ENCODE results near the gene SMIM23. TPM values are rescaled to one million over a fixed set of nuclear protein-coding genes. Genes with fewer than 3 reads are reported as not detected.

The SMIM23 gene
- polyA plus RNA-seq, 1 donor from 2014 or later: not detected

- peaks cover 1% of the 10 kb centered on the region for H3K27me3 Mint-ChIP-seq
- H3K9me3 Mint-ChIP-seq: peaks cover 0 to 2% (median 0%) of the 10 kb centered on the region in 3 donors
- no peaks in the 10 kb centered on the region for H3K36me3 Mint-ChIP-seq
- no peak overlapping the region for H3K27ac Mint-ChIP-seq
- H3K4me3 Mint-ChIP-seq: no peak overlapping the region
- no peaks in the 10 kb centered on the region for H3K4me1 Mint-ChIP-seq
These were observed 4.8 kb downstream of the SMIM23 start for GRCh38 chr5:171790408-171790807.

GRCh38 chr5:171794470-171794960 lies 8.9 kb downstream of the SMIM23 start:
- peaks cover 0 to 3% (median 0%) of the 10 kb centered on the region in 3 donors for H3K9me3 Mint-ChIP-seq
- no peak overlapping the region for H3K4me3 Mint-ChIP-seq
- no peak overlapping the region for H3K27ac Mint-ChIP-seq
- no peaks in the 10 kb centered on the region for H3K27me3 Mint-ChIP-seq
- H3K4me1 Mint-ChIP-seq: no peaks in the 10 kb centered on the region
- no peaks in the 10 kb centered on the region for H3K36me3 Mint-ChIP-seq

GRCh38 chr5:171795381-171795780 lies 9.8 kb downstream of the SMIM23 start:
- no peaks in the 10 kb centered on the region for H3K4me1 Mint-ChIP-seq
- H3K27me3 Mint-ChIP-seq: no peaks in the 10 kb centered on the region
- no peak overlapping the region for H3K4me3 Mint-ChIP-seq
- H3K9me3 Mint-ChIP-seq: peaks cover 0 to 3% (median 0%) of the 10 kb centered on the region in 3 donors
- H3K36me3 Mint-ChIP-seq: no peaks in the 10 kb centered on the region
- no peak overlapping the region for H3K27ac Mint-ChIP-seq

GRCh38 chr5:171796436-171796835 lies 10.8 kb downstream of the SMIM23 start:
- no peak overlapping the region for H3K4me3 Mint-ChIP-seq
- H3K9me3 Mint-ChIP-seq: peaks cover 0 to 3% (median 0%) of the 10 kb centered on the region in 3 donors
- no peaks in the 10 kb centered on the region for H3K27me3 Mint-ChIP-seq
- no peaks in the 10 kb centered on the region for H3K36me3 Mint-ChIP-seq
- no peaks in the 10 kb centered on the region for H3K4me1 Mint-ChIP-seq
- H3K27ac Mint-ChIP-seq: no peak overlapping the region

GRCh38 chr5:171797543-171797942 lies 11.9 kb downstream of the SMIM23 start:
- no peaks in the 10 kb centered on the region for H3K36me3 Mint-ChIP-seq
- no peak overlapping the region for H3K4me3 Mint-ChIP-seq
- peaks cover 1% of the 10 kb centered on the region for H3K27me3 Mint-ChIP-seq
- no peak overlapping the region for H3K27ac Mint-ChIP-seq
- H3K4me1 Mint-ChIP-seq: no peaks in the 10 kb centered on the region
- H3K9me3 Mint-ChIP-seq: peaks cover 0 to 2% (median 0%) of the 10 kb centered on the region in 3 donors

- no peaks in the 10 kb centered on the region for H3K36me3 Mint-ChIP-seq
- no peaks in the 10 kb centered on the region for H3K4me1 Mint-ChIP-seq
- peaks cover 2% of the 10 kb centered on the region for H3K27me3 Mint-ChIP-seq
- peaks cover 0 to 2% (median 0%) of the 10 kb centered on the region in 3 donors for H3K9me3 Mint-ChIP-seq
- H3K27ac Mint-ChIP-seq: no peak overlapping the region
- no peak overlapping the region for H3K4me3 Mint-ChIP-seq
These were observed 12.8 kb downstream of the SMIM23 start for GRCh38 chr5:171798418-171798817.

- H3K27ac Mint-ChIP-seq: no peak overlapping the region
- peaks cover 0 to 3% (median 0%) of the 10 kb centered on the region in 3 donors for H3K4me1 Mint-ChIP-seq
- H3K4me3 Mint-ChIP-seq: no peak overlapping the region
- H3K9me3 Mint-ChIP-seq: peaks cover 0 to 4% (median 0%) of the 10 kb centered on the region in 3 donors
- H3K27me3 Mint-ChIP-seq: peaks cover 15% of the 10 kb centered on the region
- no peaks in the 10 kb centered on the region for H3K36me3 Mint-ChIP-seq
These were observed 16.2 kb downstream of the SMIM23 start for GRCh38 chr5:171801839-171802238.

GRCh38 chr5:171805746-171806145 lies 20.1 kb downstream of the SMIM23 start:
- peaks cover 1% of the 10 kb centered on the region for H3K36me3 Mint-ChIP-seq
- no peak overlapping the region for H3K4me3 Mint-ChIP-seq
- no peak overlapping the region for H3K27ac Mint-ChIP-seq
- H3K4me1 Mint-ChIP-seq: peaks cover 0 to 4% (median 2%) of the 10 kb centered on the region in 3 donors
- H3K9me3 Mint-ChIP-seq: peaks cover 4 to 12% (median 8%) of the 10 kb centered on the region in 3 donors
- peaks cover 26% of the 10 kb centered on the region for H3K27me3 Mint-ChIP-seq

- H3K9me3 Mint-ChIP-seq: peaks cover 4 to 17% (median 8%) of the 10 kb centered on the region in 3 donors
- H3K27ac Mint-ChIP-seq: no peak overlapping the region
- H3K4me1 Mint-ChIP-seq: peaks cover 0 to 4% (median 2%) of the 10 kb centered on the region in 3 donors
- H3K27me3 Mint-ChIP-seq: peaks cover 28% of the 10 kb centered on the region
- no peak overlapping the region for H3K4me3 Mint-ChIP-seq
- peaks cover 2% of the 10 kb centered on the region for H3K36me3 Mint-ChIP-seq
These were observed 21.5 kb downstream of the SMIM23 start for GRCh38 chr5:171806976-171807747.

GRCh38 chr5:171808453-171808852 lies 22.8 kb downstream of the SMIM23 start:
- Mint-ChIP-seq H3K27ac (no peak overlapping the region), H3K9me3 (peaks cover 4 to 17% (median 11%) of the 10 kb centered on the region in 3 donors), H3K4me1 (peaks cover 0 to 4% (median 2%) of the 10 kb centered on the region in 3 donors), H3K4me3 (no peak overlapping the region), H3K27me3 (peaks cover 27% of the 10 kb centered on the region), H3K36me3 (peaks cover 2% of the 10 kb centered on the region)

GRCh38 chr5:171808951-171809350 lies 23.3 kb downstream of the SMIM23 start:
- Mint-ChIP-seq H3K4me3 (no peak overlapping the region), H3K27me3 (peaks cover 27% of the 10 kb centered on the region), H3K36me3 (peaks cover 2% of the 10 kb centered on the region), H3K4me1 (peaks cover 0 to 4% (median 2%) of the 10 kb centered on the region in 3 donors), H3K27ac (no peak overlapping the region), H3K9me3 (peaks cover 4 to 17% (median 11%) of the 10 kb centered on the region in 3 donors)

- H3K4me1 Mint-ChIP-seq: peaks cover 0 to 4% (median 2%) of the 10 kb centered on the region in 3 donors
- H3K27ac Mint-ChIP-seq: no peak overlapping the region
- H3K4me3 Mint-ChIP-seq: no peak overlapping the region
- peaks cover 29% of the 10 kb centered on the region for H3K27me3 Mint-ChIP-seq
- peaks cover 4 to 17% (median 11%) of the 10 kb centered on the region in 3 donors for H3K9me3 Mint-ChIP-seq
- H3K36me3 Mint-ChIP-seq: peaks cover 2% of the 10 kb centered on the region
These were observed 24.6 kb downstream of the SMIM23 start for GRCh38 chr5:171810227-171810626.

- H3K9me3 Mint-ChIP-seq: peaks cover 4 to 12% (median 5%) of the 10 kb centered on the region in 3 donors
- H3K4me1 Mint-ChIP-seq: no peaks in the 10 kb centered on the region
- no peak overlapping the region for H3K4me3 Mint-ChIP-seq
- H3K27me3 Mint-ChIP-seq: peaks cover 11% of the 10 kb centered on the region
- H3K27ac Mint-ChIP-seq: no peak overlapping the region
- peaks cover 2% of the 10 kb centered on the region for H3K36me3 Mint-ChIP-seq
These were observed 27.7 kb downstream of the SMIM23 start for GRCh38 chr5:171813270-171813669.

GRCh38 chr5:171813813-171814490 lies 28.3 kb downstream of the SMIM23 start:
- Mint-ChIP-seq H3K9me3 (peaks cover 0 to 9% (median 3%) of the 10 kb centered on the region in 3 donors), H3K4me1 (no peaks in the 10 kb centered on the region), H3K27ac (no peak overlapping the region), H3K36me3 (peaks cover 2% of the 10 kb centered on the region), H3K4me3 (no peak overlapping the region), H3K27me3 (peaks cover 11% of the 10 kb centered on the region)

GRCh38 chr5:171816666-171817065 lies 31.0 kb downstream of the SMIM23 start:
- H3K27ac Mint-ChIP-seq: no peak overlapping the region
- no peak overlapping the region for H3K4me3 Mint-ChIP-seq
- H3K9me3 Mint-ChIP-seq: peaks cover 0 to 3% (median 0%) of the 10 kb centered on the region in 3 donors
- no peaks in the 10 kb centered on the region for H3K36me3 Mint-ChIP-seq
- H3K27me3 Mint-ChIP-seq: peaks cover 5% of the 10 kb centered on the region
- H3K4me1 Mint-ChIP-seq: no peaks in the 10 kb centered on the region

All from IgD-negative memory B cell (primary cell).